ENCODE data around the gene CHN2.

Gene CHN2

GRCh38 chr7:29447828-29448227, 253.3 kb downstream of the CHN2 start:
- DNase-seq: no peak

GRCh38 chr7:29449569-29450260, 255.1 kb downstream of the CHN2 start:
- DNase-seq: no peak

- no peak for DNase-seq
Observed at GRCh38 chr7:29453021-29453420, 258.4 kb downstream of the CHN2 start.

DNA sequence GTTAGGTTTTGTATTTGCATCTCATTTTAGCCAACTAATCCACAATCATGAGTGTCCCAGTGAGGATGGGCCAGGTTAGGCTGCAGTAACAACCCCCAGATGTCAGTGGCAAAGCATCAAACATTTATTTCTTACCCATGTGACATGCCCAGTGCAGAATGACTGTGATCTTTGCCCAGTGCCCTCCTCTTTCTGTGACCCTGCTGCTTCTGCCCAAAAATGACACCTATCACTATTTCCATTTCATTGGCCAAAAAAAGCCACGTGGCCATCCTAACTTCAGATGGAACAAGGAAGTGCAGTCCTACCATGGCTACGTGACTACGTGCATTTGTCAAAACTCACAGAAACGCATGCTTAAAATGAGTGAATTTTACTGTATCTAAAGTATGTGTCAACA, 259.9 kb downstream of the CHN2 start:
- DNase-seq: no peak

- DNase-seq: no peak
Observed at GRCh38 chr7:29454899-29455451, 260.4 kb downstream of the CHN2 start.

DNA sequence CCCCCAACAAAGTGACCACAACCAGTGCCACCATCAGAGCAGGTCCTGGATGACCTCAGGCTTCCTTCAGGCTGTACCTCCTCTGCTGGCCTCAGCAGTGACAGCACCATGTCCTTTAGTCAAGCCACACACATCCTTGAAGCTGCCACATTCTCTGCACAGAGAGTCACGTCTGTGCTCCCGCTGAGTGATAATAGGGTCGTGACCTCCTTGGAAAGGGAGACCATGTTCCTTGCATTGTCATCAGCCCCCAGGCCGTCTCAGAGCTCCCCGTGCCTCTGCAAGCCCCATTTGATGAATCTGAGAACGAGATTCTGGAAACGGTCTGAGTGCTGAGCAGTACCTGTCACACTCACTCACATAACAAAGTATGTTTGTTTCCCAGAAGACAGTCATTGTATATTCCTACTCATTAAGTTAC, 262.6 kb downstream of the CHN2 start:
- no peak for DNase-seq

- peak; percentile 50 for DNase-seq
Observed at GRCh38 chr7:29457565-29458011, 263.0 kb downstream of the CHN2 start.

- no peak for DNase-seq
Observed at GRCh38 chr7:29458933-29459332, 264.4 kb downstream of the CHN2 start.

- DNase-seq: no peak
Observed at GRCh38 chr7:29459589-29459988, 265.0 kb downstream of the CHN2 start.

DNA sequence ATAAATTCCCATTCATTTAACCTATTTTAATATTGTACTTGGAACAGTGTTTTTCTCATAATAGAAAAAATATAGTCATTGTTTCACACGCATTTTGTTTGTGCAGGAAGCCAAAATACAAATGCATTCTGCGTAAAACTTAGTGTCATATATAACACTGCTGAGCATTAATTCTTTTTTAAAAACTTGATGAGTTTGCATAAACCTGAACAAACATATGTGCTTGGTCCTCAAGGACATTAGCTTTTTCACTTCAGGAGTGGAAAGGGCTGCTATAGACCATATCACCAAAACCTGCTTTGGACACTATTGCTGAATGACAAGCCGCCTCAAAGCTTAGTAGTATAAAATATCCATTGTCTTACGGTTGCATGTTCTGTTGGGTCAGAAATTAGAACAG, 267.4 kb downstream of the CHN2 start:
- DNase-seq: no peak

DNA sequence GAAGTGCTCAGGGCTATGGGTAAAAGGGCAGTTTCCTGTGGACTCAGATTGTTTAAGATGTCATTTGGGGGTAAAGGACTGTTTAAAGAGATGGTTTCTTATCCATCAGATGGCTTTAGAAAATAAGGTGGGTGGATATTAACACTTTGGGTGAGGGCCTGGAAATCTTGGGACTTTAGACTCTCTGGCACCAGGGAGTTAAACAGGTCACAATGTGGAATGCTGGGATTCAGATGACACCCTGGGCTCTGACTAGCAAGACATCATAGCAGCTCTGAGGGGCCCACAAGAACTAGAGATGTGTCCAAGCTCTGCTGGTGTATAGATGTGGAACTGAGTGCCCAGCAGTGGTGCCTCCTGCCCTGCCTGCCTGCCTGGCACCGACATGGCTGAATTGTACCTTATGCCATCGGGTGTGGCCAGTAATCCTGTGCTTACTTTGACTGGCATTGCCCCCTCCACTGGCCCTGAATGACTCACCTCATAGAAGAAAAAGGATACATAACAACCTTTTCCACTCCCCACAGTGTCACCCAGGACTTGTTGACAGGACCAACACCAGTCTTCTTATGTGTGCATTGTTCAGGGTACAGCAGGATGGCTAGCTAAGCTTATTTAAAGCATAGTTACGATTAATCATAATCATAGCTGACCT, 269.1 kb downstream of the CHN2 start:
- no peak for DNase-seq

GRCh38 chr7:29464753-29465152, 270.2 kb downstream of the CHN2 start:
- DNase-seq: no peak

- DNase-seq: no peak
Observed at GRCh38 chr7:29467193-29467926, 272.8 kb downstream of the CHN2 start.

DNA sequence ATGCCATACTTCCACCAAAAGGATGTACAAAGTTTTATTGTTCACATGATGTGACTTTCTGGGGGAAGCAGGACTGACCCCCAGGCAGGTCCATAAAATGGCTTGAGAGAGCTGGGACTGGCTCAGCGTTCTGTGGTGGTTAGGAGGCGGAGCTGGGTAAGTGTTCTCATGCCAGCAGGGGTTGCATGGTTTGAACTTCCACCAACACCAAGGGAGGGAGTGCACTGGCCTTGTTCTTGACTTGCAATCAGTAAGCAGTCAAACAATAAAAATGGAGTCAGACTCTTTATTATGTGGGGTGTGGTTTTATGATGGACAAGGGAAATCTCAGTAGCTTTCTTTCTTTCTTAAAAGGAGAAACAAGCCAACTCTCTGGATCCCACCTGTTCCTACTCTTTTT, 273.6 kb downstream of the CHN2 start:
- no peak for DNase-seq

DNA sequence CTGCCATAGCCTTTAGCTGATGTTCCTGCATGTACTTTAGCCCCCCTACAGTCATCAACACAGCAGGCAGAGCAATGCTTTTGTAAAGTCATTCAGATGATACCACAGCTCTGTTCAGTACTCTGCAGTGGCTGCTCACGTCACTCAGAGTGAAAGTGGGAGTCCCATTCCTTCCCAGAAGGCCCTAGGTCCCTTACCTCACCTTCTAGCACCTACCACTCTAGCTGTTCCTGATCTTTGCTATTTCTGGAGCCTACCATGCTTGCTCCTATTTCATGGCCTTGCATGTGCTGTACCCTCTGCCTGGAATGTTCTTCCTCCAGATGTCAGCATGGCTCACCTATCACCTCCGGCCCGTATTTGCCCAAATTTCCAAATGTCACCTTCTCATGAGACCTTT, 274.7 kb downstream of the CHN2 start:
- DNase-seq: no peak

DNA sequence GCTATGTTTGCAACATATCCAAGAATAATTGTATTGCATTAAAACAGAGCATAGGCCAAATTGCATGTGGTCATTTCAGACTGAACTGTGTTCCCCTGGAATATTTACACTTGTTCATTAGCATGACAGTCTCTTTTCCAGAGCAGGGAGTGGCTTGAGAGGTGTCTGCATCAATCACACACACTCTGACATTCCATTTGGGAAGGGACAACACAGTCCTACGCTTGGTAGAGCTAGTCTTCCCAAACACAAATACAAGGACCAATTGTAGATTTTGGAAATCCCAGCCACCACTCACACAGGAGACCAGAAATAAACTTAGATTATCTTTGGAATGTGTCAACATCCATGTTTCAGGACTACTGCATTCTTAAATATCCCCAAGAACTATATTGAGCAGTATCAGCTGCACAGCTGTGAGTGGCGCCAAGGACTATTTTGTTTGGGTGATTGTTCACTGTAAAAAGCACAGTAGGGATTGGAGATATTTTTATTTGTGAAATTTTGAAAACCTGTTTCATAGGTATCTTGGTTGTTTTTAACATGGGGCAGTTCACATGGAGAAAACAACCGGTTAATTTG, 275.5 kb downstream of the CHN2 start:
- no peak for DNase-seq

DNA sequence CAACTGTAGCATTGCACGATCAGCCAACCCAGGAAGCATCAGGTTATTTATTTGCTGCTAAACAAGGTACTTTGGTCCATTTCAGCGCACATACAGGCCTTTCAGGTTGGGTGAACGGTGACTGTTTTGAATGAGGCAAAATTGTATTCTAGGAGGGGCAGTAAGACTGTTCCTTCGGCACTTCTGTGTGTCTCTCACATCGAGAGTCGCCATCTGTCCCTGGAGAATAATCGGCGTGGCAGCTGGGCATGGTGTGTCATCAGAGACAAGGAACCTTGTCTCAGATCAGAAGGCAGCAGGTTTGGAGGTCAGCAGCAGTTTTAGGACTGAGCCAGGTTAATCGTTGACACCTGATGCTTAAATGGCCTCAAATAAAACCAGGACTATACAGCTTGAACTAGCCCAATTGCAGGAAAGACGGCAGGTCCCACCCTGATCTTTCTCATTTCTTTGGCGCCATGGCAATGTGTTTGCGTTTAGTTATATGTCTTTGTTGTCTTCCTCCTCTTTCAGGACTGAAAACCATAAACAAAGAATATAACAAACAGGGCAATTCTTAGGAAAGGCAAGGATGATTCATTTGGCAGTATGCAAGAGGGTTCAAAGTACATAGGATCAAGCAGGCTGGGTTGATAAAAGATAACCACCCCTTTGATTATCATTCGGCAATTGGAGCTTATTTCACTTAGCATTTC, 277.0 kb downstream of the CHN2 start:
- DNase-seq: no peak

DNA sequence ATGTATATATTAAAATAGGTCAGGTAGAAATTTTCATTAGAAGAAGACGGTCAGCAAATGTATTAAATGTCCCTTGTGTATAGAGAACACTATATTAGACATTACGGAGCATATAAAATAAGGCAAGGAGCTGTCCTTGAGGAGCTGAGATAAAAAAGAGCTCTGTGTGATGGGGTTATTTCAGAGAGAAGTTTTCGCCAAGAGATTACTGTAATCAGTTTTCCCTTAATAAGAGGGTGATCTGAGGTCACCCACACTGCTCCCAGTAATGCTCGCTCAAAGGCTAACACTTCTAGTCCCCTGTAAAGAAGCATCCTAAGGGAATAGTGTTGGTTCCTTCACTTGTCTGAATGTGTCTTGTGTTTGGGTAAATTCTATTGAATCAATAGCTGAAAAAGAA, 282.3 kb downstream of the CHN2 start:
- no peak for DNase-seq

DNA sequence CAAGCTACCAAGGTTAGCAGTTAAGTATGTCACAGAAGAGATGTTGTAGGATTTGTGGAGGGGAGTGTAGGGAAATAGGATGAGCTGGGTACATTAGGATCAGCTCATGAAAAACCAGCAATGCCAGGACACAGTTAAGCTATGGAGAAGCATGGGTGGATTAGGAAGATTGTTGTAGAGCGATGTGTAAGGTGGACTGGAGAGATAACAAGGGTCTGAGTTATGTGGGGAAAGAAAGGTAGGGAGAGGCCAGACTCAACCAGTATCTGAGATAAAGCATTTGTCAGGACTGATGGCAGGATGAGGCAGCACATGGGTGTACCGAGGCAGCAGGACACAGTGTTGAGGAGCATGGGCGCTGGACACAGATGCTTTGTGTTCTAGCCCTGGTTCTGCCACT, 283.7 kb downstream of the CHN2 start:
- no peak for DNase-seq

DNA sequence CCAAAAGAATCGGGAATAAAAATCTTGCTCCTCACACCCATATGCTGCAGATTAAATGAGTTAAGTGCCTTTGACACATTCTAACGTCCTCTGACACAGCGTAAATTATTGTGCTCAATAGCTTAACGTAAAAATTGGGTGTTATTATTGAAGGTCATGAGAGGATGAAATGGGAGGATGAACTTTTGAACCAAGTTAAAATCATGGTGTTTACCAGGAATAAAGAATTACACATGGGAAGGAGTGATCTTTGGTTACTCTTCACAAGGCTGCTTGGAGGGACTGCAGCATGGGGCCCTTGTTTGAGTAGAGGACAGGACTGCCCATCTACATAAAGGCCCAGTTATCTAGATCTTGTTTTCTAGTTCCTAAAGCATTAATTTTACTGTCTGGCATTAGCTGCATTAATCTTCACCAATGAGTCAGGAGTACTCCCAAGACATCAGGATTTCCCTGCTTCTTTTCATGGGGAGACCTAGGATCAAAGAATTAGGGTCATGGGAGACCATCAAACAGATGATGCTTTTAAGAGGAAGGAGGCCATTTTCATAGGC, 284.2 kb downstream of the CHN2 start:
- DNase-seq: no peak

- no peak for DNase-seq
Observed at GRCh38 chr7:29479301-29480200, 285.0 kb downstream of the CHN2 start.

Measured in NCI-H1417 treated with DMSO at 0.1 percent for 48 hours (cell line).